HG03064 (cell line): ENCODE data around the gene NKAIN1.
"Not testable (repeated sequence)": the region's sequence is repeated elsewhere in the genome, so short reads cannot be mapped to it uniquely, and the experiment has no call there.

Experiments used
- ATAC-seq: cut with Tn5 transposase; IDR thresholded peaks from one replicate; pipeline ENCODE4 v1.9.1; 2021; ENCODE audit warnings: low read depth; ENCODE audit not compliant: unreplicated experiment

The NKAIN1 gene

DNA sequence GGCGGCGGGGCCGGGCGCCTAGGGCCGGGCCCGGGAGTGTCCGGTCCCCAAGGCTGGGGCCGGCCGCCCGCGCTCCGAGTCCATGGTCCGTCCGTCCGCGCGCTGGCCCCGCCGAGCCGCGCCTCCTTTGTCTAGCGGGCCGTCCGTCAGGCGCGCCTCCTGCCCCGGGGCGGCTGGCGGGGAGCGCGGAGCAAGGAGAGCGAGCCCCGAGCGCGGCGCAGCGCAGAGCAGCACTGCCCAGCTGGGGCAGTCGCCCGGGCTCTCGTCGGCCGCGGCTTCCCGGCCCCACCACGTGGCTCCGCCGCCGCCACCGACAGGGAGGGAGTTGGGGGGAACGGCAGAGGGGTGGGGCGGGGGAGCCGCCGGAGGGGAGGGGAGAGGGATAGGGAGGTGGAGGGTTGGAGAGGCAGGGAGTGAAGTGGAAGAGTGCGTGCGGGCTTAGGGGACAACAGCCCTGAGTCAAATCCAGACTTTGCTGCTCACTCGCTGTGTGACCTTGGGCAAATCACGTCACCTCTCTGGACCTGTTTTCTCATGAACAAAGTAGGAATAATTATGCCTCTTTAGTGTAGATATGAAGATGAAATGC is at the start of gene NKAIN1:
NKAIN1 (minus strand) TSS at position 235 of the 589 bp plus-strand sequence. CDS start 340 bp downstream, outside the sequence.
- ATAC-seq: no peak

DNA sequence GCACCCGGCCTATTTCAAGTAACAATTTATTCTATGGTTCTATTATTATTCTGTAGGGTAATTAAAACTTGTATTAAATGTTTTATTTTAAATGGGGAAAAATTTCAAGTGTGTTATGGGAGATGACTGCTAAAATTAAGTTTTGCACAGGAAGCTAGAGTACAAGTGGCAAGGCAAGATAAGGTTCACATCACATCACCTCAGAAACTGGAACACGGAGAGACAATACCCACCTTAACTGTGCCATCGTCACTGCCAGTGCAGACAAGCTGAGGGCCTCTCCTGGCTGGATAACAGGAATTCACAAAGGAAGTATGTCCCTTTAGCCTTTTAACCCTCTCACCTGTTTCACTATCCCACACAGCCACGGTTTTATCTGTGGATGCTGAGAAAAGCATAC is 49.3 kb upstream of the NKAIN1 start:
- ATAC-seq: no peak

DNA sequence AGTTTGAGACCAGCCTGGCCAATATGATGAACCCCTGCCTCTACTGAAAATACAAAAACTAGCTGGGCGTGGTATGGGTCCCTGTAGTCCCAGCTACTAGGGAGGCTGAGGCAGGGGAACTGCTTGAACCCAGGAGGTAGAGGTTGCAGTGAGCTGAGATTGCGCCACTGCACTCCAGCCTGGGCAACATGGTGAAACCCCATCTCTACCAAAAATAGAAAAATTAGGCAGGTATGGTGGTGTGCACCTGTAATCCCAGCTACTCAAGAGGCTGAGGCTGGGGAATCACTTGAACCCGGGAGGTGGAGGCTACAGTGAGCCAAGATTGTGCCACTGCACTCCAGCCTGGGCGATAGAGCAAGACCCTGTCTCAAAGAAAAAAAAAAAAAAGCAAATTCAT is 48.1 kb upstream of the NKAIN1 start:
- not testable (repeated sequence) for ATAC-seq

DNA sequence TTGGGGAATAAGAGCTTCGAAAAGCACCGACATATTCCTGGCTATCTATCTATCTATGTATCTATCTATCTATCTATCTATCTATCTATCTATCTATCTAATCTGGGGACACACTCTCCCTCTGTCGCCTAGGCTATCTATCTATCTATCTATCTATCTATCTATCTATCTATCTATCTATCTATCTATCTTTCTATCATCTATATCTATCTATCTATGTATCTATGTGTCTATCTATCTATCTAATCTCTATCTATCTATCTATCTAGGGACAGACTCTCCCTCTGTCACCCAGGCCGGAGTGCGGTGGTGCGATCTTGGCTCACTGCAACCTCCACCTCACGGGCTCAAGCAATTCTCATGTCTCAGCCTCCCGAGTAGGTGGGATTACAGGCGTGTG is 42.7 kb upstream of the NKAIN1 start:
- not testable (repeated sequence) for ATAC-seq

DNA sequence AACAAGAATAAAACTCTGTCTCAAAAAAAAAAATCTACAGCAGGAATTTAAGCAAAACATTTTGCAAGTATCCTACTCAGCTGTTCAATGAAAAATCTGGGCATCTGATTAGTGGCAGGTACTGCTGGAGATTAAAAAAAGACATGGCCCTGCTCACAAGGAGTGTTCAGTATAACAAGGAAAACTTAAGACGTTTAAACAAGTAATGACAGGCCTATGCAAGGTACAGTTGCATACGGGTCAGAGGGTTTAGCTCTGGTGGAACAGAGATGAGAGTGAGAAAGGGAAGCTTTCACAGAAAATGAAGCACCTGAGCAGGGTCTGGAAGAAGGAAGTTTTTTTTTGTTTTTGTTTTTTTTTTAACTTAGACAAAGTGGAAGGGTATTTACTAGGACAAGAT is 33.9 kb upstream of the NKAIN1 start:
- no peak for ATAC-seq

DNA sequence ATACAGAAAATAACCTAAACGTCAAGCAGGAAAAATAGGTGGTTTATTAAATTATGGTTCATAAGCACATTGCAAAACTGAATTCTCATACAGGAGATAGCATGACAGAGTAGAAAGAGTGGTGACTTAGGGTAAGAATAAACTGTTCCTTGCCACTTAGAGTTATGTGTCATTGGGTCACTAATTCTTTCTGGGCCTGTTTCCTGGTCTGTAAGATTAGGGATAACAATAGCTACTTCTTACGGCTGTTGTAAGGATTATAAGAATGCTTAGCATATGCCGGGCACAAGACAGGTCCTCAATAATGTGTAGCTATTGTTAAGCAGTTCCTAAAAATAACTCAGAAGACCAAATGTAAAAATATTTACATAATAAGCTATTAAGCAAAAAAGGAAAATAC is 32.7 kb upstream of the NKAIN1 start:
- no peak for ATAC-seq

DNA sequence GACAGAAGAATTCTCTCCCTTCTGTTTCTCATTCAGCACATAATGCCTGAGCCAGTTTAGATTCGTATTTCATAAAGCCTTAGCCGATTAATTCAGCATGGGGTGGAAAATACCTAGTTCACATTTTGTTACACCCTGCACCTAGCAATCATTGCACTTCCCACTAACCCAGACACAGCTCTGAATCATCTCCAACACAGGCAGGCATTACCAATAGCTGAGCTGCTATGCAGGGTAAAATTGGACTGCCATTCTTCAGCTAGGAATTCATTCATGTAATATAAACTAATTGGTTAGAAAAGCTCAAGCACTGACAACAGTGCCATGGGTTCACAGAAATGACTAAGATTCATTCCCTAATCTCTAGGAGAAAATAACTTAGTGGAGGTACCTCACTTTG is 26.9 kb upstream of the NKAIN1 start:
- no peak for ATAC-seq

DNA sequence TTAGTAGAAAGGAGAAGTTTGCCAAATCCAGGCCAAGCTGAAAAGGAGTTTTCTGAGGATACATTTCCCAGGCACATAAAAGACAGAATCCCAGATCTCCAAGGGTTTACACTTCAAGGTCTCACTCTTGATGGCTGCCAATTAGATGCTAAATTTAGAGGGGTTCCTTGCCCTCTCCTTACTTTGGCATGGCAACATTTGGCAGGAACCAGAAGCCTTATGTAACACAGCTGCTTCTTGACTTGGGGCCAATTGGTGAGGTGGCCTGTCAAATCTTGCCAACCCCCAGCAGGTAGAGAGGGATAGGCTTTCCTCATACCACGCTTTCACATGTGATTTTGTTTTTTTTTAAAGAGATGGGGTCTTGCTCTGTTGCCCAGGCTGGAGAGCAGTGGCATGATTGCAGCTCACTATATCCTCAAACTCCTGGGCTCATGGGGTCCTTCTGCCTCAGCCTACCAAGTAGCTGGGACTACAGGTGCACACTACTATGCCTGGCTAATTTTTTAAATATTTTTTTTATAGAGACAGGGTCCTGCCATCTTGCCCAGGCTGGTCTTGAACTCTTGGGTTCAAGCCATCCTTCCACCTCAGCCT is 25.2 kb upstream of the NKAIN1 start:
- ATAC-seq: no peak

DNA sequence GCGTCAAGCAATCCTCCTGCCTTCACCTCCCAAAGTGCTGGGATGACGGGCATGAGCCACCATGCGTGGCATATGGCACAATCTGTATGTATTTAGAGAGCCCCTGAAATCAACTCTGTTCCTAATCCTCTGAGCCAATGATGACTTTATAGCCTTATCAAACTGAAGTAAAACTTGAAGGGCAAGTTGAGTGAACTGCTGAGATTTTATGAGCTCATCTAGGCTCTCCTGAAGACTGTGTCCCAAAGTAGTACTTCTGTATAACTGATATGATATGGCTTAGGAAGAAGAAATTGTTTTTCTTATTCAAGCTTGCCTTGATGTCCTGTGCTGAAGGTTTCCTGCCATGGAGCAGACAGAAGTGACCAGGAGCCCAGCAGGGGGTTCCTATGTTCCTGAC is 23.7 kb upstream of the NKAIN1 start:
- ATAC-seq: no peak

DNA sequence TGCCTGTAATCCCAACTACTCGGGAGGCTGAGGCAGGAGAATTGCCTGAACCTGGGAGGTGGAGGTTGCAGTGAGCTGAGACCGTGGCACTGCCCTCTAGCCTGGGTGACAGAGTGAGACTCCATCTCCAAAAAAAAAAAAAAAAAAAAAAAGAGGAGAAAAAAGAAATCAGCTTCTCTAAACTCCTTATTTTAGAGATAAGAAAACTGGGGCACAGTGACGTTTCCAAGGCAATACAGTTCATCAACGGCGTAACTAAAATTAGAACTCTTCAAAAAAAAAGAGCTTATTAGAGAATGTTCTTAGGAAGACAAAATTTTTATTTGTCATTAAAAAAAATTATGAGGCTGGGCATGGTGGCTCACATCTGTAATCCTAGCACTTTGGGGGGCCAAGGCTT is 22.7 kb upstream of the NKAIN1 start:
- not testable (repeated sequence) for ATAC-seq

DNA sequence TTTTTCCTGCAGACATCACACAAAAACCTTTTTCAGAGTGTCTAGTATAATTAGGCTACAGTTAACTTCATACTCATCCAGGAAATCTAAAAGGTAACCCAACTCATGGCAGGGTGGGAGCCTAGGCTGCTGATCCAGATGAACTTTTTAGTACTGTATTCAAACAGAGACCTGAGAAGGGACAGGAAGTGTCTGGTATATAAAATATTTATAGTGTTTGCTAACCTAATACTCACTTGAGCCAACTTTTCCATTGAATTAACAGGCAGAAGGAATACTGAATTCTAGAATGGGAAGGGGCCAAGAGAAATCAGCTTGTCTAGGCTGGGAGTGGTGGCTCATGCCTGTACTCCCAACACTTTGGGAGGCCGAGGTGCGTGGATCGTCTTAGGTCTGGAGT is 22.2 kb upstream of the NKAIN1 start:
- ATAC-seq: no peak

DNA sequence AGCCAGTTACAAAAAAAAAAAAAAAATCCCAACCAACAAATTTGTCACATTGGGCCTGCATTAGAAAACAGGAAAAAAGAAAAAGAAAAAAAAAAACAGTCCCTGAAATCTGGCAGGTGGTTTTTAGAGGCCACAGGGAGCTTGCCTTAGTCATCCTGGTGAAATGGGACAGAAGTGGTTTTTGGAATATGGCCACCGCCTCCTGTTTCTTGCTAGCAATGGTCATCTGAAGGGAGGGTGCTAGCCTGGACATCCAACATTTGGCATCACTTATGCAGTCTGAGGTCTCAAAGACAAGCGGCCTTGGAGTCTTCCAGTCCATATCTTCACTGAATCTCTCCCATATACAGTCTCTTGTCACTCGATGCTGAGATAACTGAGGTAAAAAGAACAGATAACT is 20.1 kb upstream of the NKAIN1 start:
- ATAC-seq: no peak

DNA sequence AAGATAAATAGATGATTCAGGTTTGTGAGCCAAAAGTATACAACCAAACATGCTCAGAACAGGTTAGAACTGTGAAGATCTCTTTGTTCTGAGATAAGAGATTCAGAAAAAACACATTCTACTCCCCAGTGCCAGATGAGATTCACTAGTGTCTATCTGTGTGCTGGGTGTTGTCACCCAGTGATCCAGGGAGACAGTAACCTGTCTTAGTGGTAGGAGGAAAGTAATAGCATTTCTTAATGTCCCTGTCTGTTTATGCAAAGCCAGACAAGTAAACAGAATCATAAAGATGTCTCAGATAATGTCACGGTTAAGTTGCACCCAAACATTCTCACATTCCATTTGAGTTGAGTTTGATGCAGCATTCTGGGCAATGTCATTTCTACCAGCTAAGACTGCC is 18.9 kb upstream of the NKAIN1 start:
- no peak for ATAC-seq

DNA sequence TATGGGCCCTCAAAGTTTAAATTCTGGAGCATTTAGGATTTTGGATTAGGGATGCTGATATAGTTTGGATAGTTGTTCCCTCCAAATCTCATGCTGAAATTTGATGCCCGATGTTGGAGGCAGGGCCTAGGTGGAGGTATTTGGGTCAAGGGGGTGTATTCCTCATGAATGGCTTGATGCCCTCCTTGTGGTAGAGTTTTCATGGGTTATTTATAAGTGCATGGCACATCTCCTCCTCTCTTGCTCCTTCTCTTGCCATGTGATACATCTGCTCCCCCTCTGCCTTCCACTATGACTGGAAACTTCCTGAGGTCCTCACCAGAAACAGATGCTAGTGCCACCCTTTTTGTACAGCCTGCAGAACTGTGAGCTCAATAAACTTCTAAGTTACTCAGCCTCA is 17.5 kb upstream of the NKAIN1 start:
- ATAC-seq: no peak

DNA sequence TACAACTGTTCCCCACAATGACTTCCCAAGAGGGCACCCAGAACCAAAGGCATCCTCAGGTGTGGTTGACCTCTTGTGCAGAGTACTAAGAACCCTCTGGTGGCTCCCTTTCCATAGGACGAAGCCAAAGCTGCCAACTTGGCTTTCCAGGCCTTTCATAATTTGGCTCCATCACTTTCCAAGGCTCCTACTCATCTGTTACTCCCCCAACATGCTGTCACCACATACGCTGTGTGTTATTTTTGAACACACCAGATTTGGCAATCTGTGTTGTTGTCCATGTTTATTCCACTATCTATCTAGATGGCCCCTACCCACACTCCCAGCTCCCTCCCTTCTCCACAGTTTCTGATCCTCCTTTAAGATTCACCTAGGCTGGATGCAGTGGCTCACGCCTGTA is 10.2 kb upstream of the NKAIN1 start:
- ATAC-seq: no peak

DNA sequence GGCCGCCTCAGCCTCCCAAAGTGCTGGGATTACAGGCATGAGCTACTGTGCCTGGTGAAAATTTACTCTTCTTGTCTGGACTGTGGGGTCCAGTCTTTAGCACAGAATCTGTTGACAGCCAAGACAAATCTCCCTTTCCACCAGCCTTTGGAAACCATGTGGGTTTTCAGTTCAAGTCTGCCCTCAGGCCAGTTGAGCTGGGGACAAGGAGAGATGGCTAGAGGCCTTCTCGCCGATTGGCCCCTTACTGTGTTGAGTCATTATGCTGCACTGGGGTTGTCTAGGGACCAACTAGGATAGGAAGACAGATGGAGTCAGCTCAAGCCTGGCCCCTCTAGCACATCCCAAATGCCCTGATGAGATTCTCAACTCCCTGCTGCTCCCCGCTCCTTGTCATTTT is 8.6 kb upstream of the NKAIN1 start:
- no peak for ATAC-seq

DNA sequence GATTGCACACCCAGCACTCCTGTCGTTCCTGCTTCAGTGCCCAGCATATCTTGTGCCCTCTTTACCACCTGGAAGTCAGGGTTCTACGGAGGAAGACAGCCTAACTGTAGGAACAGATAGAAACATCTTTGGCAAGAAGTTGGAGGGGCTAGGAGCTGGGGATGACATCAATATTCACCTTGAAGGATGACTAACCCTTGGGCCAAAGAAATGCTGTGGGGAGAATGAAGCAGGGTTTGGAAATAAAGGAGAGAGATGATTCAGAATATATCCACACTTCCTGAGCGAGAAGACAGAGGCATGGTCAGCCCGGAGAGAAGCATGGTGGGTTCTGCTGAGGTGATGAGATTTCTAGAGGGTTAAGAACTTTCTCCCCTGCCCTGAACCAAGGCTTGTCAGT is 4.6 kb upstream of the NKAIN1 start:
- no peak for ATAC-seq

DNA sequence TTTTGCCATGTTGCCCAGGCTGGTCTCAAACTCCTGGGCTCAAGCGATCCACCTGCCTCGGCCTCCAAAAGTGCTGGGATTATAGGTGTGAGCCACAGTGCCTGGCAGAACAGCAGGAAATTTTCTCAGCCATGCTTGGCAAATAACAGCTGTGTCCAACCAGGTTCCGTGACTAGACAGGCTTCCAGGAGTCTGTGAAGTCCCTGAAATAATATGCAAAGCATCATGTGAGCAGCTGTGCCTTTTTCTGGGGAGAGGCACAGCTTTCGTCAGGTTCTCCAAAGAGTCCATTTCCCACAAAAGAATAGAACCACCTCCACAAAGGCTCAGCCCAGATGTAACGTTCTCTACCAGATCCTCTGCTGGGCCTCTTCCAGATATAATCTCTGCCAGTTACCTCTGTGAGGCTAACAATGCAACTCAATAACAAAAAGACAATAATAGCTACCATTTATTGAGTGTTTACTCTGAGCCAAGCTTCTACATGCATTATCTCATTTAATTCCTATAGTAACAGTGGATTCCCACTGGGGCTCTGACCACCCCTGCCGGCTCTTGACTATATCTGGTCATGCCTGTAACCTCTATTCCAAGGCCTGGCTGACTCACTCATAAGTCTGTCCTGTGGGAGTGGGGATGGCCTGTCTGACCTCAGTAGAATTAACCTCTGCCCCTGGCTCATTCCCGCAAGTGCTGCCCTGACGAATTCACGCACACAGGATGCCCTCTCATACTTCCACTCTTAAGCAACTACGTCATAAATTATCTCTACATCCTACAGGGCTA is 4.0 kb upstream of the NKAIN1 start:
- no peak for ATAC-seq

DNA sequence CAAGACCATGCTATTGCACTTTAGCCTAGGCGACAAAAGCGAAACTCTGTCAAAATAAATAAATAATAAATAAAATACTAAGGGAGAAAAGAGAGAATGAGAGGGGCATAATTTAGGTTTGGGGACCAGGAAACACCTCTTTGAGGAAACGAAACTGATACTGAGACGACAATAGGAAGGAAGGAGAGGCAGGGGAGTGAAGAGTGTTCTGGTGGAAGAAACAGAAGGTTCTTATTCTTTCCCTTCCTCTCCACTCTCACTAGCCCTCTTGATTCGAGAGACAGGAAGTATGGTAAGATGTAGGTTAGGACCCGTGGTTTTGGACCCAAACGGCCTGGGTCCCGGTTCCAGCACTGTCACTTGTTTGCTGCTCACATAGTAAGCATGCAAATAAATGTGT is 1.6 kb upstream of the NKAIN1 start:
- no peak for ATAC-seq

DNA sequence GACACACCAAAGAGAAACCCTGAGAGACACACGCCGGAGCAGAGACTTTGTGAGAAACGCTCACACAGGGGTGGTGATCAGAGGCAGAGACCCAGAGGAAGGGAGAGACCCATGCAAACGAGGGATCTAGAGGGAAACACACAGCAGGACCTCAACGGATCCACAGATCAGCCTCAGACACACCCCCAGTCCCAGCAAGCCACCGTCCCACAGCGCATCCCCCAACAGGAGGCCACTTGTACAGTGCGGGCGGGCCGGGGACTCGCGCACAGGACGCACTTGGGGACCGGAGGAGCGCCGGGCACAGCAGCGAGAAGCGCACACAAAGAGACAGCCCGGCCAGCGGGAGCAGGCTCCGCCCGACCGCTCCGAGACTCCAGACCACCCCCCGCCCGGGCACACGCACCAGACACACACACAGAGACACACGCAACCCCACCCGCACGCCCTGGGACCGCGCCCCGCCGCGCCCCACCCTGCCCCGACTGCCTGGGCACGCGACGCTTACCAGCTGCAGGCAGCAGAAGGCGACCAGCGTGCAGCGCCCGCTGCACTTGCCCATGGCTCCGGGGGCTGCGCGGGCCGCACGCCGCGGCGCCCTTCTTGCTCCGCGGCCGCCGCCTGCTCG is 587 bp downstream of the NKAIN1 start:
- no peak for ATAC-seq

DNA sequence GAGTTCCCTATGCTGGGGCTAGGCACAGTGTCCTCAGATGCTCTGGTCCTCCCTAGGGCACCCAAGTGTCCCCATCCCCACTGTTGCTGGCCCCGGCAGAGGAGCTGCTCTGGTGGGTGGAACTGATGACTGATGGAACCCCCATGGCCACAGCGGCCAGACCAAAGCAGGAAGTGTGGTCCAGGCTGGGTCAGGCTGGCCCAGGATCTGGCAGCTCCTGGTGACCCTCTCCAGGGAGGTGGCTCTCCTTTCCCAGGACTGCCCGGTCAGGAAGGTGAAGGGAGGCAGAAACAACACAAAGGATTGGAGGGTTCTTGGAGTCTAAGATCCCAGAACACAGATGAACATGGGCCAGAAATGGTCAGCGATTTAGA is 1.1 kb downstream of the NKAIN1 start:
- no peak for ATAC-seq

DNA sequence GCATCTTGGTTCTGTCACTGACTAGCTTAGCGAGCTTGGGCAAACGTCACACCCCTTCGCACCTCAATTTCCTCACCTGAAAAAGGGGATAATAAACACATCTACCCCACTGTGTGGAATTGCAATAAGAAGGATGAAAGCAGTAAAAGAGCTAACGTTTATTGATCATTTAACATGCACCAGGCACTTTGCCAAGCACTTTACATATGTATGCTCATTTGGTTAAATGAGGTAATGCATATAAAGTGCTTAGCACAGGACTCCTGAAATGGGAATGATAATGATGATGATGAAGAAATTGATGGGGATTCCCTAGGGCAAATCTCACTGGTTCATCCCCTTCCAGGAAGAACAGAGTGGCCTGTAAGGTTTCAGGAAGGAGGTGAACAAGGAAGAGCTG is 4.8 kb downstream of the NKAIN1 start:
- ATAC-seq: no peak
